Liver (tissue), 9 donors: ENCODE results near the gene EML4. TPM values are rescaled to one million over a fixed set of nuclear protein-coding genes. Genes with fewer than 3 reads are reported as not detected.

Experiments used
- DNase-seq: peaks from one replicate; pipeline ENCODE4 v3.0.0-alpha.2; 2017; ENCODE audit warnings: low spot score
- H3K27ac ChIP-seq, 2 donors: one replicate each; pipeline ENCODE4 v1.7.0; 2013; ENCODE audit warnings: inconsistent platforms in 2 of 2, low read length in 2 of 2, control low read depth in 1 of 2, low read depth in 1 of 2, mild to moderate bottlenecking in 1 of 2
- H3K27me3 ChIP-seq, 4 donors: one replicate each; pipeline versions ENCODE4 v1.6.1 to v1.7.0; 2013; ENCODE audit warnings: low read length in 3 of 4, inconsistent platforms in 1 of 4, mild to moderate bottlenecking in 1 of 4, moderate library complexity in 1 of 4; ENCODE audit not compliant: control insufficient read depth in 4 of 4, insufficient read depth in 4 of 4
- H3K36me3 ChIP-seq, 4 donors: one replicate each; pipeline versions ENCODE4 v1.6.1 to v1.7.0; 2013; ENCODE audit warnings: low read length in 3 of 4, mild to moderate bottlenecking in 3 of 4, low read depth in 1 of 4, moderate library complexity in 1 of 4; ENCODE audit not compliant: control insufficient read depth in 4 of 4, insufficient read depth in 3 of 4
- H3K4me1 ChIP-seq, 4 donors: one replicate each; pipeline versions ENCODE4 v1.6.1 to v1.7.0; 2013; ENCODE audit warnings: low read length in 3 of 4, mild to moderate bottlenecking in 3 of 4, moderate library complexity in 1 of 4; ENCODE audit not compliant: control insufficient read depth in 4 of 4, insufficient read depth in 4 of 4
- H3K4me3 ChIP-seq, 3 donors: one replicate each; pipeline versions ENCODE4 v1.6.1 to v1.7.0; 2013; ENCODE audit warnings: low read length in 3 of 3, control low read depth in 1 of 3, low read depth in 1 of 3, mild to moderate bottlenecking in 1 of 3
- H3K9ac ChIP-seq, 2 donors: one replicate each; pipeline ENCODE4 v1.7.0; 2013; ENCODE audit warnings: low read length in 2 of 2, mild to moderate bottlenecking in 2 of 2, moderate library complexity in 2 of 2, control low read depth in 1 of 2, low read depth in 1 of 2
- H3K9me3 ChIP-seq, 4 donors: one replicate each; pipeline versions ENCODE4 v1.6.1 to v1.7.0; 2013; ENCODE audit warnings: low read length in 3 of 4; ENCODE audit not compliant: control insufficient read depth in 4 of 4
- ATF3 ChIP-seq: IDR thresholded peaks from 2 replicates; pipeline ENCODE4 v1.6.1; 2016; ENCODE audit warnings: antibody characterized with exemption
- EGR1 ChIP-seq, 2 donors: IDR thresholded peaks; 2 replicates each; pipeline ENCODE4 v1.6.1; 2016 to 2018; ENCODE audit warnings: antibody characterized with exemption in 2 of 2, low read depth in 2 of 2
- FOXA1 ChIP-seq: IDR thresholded peaks from 2 replicates; pipeline ENCODE4 v1.6.1; 2016; ENCODE audit warnings: antibody characterized with exemption
- FOXA2 ChIP-seq: IDR thresholded peaks from 2 replicates; pipeline ENCODE4 v1.6.1; 2016; ENCODE audit warnings: antibody characterized with exemption
- GABPA ChIP-seq, 2 donors: IDR thresholded peaks in 1 of 2; conservative IDR thresholded peaks in 1 of 2; 2 replicates each; pipeline ENCODE4 v1.6.1; 2016; ENCODE audit warnings: antibody characterized with exemption in 2 of 2, mild to moderate bottlenecking in 1 of 2, moderate library complexity in 1 of 2
- HNF4A ChIP-seq, 2 donors: conservative IDR thresholded peaks; 2 replicates each; pipeline ENCODE4 v1.6.1; 2016; ENCODE audit warnings: antibody characterized with exemption in 2 of 2, mild to moderate bottlenecking in 2 of 2
- HNF4G ChIP-seq: IDR thresholded peaks from 2 replicates; pipeline ENCODE4 v1.6.1; 2016; ENCODE audit warnings: antibody characterized with exemption
- JUND ChIP-seq, 2 donors: IDR thresholded peaks; 2 replicates each; pipeline ENCODE4 v1.6.1; 2016; ENCODE audit warnings: antibody characterized with exemption in 2 of 2
- MAX ChIP-seq: IDR thresholded peaks from 2 replicates; pipeline ENCODE4 v1.6.1; 2016; ENCODE audit warnings: antibody characterized with exemption
- NR2F2 ChIP-seq: IDR thresholded peaks from 2 replicates; pipeline ENCODE4 v1.6.1; 2016; ENCODE audit warnings: antibody characterized with exemption
- RAD21 ChIP-seq, 2 donors: IDR thresholded peaks; 2 replicates each; pipeline ENCODE4 v1.6.1; 2016; ENCODE audit warnings: antibody characterized with exemption in 2 of 2, mild to moderate bottlenecking in 2 of 2
- REST ChIP-seq: IDR thresholded peaks from 2 replicates; pipeline ENCODE4 v1.6.1; 2016; ENCODE audit warnings: antibody characterized with exemption, mild to moderate bottlenecking
- RXRA ChIP-seq, 2 donors: IDR thresholded peaks; 2 replicates each; pipeline ENCODE4 v1.6.1; 2017 to 2018; ENCODE audit warnings: antibody characterized with exemption in 2 of 2, mild to moderate bottlenecking in 1 of 2
- SP1 ChIP-seq: IDR thresholded peaks from 2 replicates; pipeline ENCODE4 v1.6.1; 2018; ENCODE audit warnings: antibody characterized with exemption, mild to moderate bottlenecking
- TAF1 ChIP-seq: conservative IDR thresholded peaks from 2 replicates; pipeline ENCODE4 v1.6.1; 2016; ENCODE audit warnings: antibody characterized with exemption, mild to moderate bottlenecking
- YY1 ChIP-seq: IDR thresholded peaks from 2 replicates; pipeline ENCODE4 v1.6.1; 2016; ENCODE audit warnings: antibody characterized with exemption, mild to moderate bottlenecking
- ZBTB33 ChIP-seq: IDR thresholded peaks from 2 replicates; pipeline ENCODE4 v1.6.1; 2016; ENCODE audit warnings: antibody characterized with exemption
- WGBS: extraction: QIAGEN DNeasy Blood & Tissue Kit; methylation state at CpG from one replicate; pipeline ENCODE4 v1.1.7; 2013; 5-methylcytosine and 5-hydroxymethylcytosine counted together
- polyA plus RNA-seq, 2 donors: library from polyadenylated mRNA; stranded (reverse) in 1 of 2; unstranded in 1 of 2; fragments of 200-250 nt in 1 of 2; fragments of >200 nt in 1 of 2; fragmentation: Nextera tagmentation in 1 of 2; extraction: Ambion mirVana in 1 of 2; gene quantifications; one replicate each; pipeline versions ENCODE4 v1.2.1 to v1.2.3, GENCODE V29; 2013 to 2015
- total RNA-seq, 2 donors: library from RNA; depleted of rRNA; stranded (reverse); fragments of >200 nt; gene quantifications; one replicate each; pipeline ENCODE4 v1.2.3, GENCODE V29; 2014
- TF ChIP-seq, protein P1 (sequence below): fragments of 150-350 bp; IDR thresholded peaks from 2 replicates; pipeline ENCODE4 v1.5.1; 2017; ENCODE audit warnings: improper control_type of control experiment, low read depth, low read length; ENCODE audit not compliant: missing input control
- donor health status: healthy.
- donor health status: healthy.
- donor health status: healthy.
- donor health status: healthy.
- donor health status: healthy.

The EML4 gene
- total and polyA plus RNA-seq, 4 donors, result 12.8 to 49.6 (median 34.8) TPM

DNA sequence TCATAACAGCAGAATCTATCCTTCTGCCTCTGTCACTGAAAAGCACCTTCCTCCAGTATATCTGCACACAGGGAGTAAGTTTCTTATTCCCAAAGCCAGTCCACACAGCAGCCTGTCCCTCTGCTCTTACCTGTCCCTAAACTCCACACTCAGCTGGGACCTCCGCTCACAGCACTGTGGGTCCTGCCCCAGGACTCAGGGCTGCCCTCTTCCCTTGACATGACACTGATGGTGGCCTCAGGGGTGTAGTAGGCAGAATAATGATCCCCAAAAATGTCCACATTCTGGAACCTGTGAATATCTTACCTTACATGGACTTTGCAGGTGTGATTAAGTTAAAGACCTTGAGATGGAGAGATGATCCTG is 39.7 kb upstream of the EML4 start:
- H3K27me3 ChIP-seq, result no peaks in the 10 kb centered on the region
- 98% methylated on average over 1 of the region's 1 CpG for WGBS
- DNase-seq, result no peak
- no peak overlapping the region for H3K4me3 ChIP-seq
- H3K4me1 ChIP-seq, result peaks cover 0 to 17% (median 4%) of the 10 kb centered on the region in 4 donors
- no peaks in the 10 kb centered on the region for H3K9me3 ChIP-seq
- no peak overlapping the region for H3K27ac ChIP-seq
- H3K36me3 ChIP-seq, result no peaks in the 10 kb centered on the region
- H3K9ac ChIP-seq, result no peak overlapping the region
- no peak for TF ChIP-seq TAF1
- no peak for TF ChIP-seq SP1
- TF ChIP-seq, protein P1, sequence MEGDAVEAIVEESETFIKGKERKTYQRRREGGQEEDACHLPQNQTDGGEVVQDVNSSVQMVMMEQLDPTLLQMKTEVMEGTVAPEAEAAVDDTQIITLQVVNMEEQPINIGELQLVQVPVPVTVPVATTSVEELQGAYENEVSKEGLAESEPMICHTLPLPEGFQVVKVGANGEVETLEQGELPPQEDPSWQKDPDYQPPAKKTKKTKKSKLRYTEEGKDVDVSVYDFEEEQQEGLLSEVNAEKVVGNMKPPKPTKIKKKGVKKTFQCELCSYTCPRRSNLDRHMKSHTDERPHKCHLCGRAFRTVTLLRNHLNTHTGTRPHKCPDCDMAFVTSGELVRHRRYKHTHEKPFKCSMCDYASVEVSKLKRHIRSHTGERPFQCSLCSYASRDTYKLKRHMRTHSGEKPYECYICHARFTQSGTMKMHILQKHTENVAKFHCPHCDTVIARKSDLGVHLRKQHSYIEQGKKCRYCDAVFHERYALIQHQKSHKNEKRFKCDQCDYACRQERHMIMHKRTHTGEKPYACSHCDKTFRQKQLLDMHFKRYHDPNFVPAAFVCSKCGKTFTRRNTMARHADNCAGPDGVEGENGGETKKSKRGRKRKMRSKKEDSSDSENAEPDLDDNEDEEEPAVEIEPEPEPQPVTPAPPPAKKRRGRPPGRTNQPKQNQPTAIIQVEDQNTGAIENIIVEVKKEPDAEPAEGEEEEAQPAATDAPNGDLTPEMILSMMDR, result no peak
- TF ChIP-seq JUND (IDR thresholded peaks at IDR 0.05), result no peak
- no peak for TF ChIP-seq FOXA1
- TF ChIP-seq REST, result no peak
- TF ChIP-seq YY1, result no peak
- TF ChIP-seq RXRA (IDR thresholded peaks at IDR 0.05), result no peak
- no peak for TF ChIP-seq ZBTB33
- no peak for TF ChIP-seq FOXA2
- no peak for TF ChIP-seq ATF3
- TF ChIP-seq HNF4A (conservative IDR thresholded peaks at IDR 0.05), result no peak
- TF ChIP-seq NR2F2, result no peak
- no peak for TF ChIP-seq EGR1 (IDR thresholded peaks at IDR 0.05; ENCODE audit: low read depth in 2 of 2)
- TF ChIP-seq MAX, result no peak
- TF ChIP-seq RAD21 (IDR thresholded peaks at IDR 0.05), result no peak

DNA sequence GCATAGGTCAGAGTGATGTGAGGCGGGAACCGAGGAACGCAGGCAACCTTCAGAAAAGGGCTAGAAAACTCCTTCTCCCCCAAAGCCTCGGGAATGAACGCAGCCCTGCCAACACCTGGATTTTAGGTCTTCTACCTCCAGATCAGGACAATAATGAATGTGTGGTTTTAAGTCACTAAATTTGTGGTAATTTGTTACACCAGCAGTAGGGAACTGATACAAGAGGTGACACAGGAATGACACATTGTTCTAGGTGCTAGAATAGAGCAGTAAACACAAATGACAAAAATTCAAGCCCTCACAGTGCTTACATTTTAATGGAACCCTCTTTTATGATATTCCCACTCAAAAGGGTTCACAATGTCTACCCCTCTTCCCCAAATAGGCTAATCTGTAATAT is 39.2 kb upstream of the EML4 start:
- H3K4me1 ChIP-seq, result peaks cover 0 to 17% (median 4%) of the 10 kb centered on the region in 4 donors
- H3K36me3 ChIP-seq, result no peaks in the 10 kb centered on the region
- H3K27me3 ChIP-seq, result no peaks in the 10 kb centered on the region
- 98% methylated on average over 5 of the region's 5 CpGs for WGBS
- no peak overlapping the region for H3K9ac ChIP-seq
- no peaks in the 10 kb centered on the region for H3K9me3 ChIP-seq
- no peak for DNase-seq
- H3K27ac ChIP-seq, result no peak overlapping the region
- no peak overlapping the region for H3K4me3 ChIP-seq
- TF ChIP-seq ATF3, result no peak
- no peak for TF ChIP-seq RAD21 (IDR thresholded peaks at IDR 0.05)
- no peak for TF ChIP-seq TAF1
- TF ChIP-seq SP1, result no peak
- TF ChIP-seq HNF4G, result no peak
- no peak for TF ChIP-seq RXRA (IDR thresholded peaks at IDR 0.05)
- TF ChIP-seq REST, result no peak
- no peak for TF ChIP-seq GABPA (IDR thresholded peaks at IDR 0.05 in 1 of 2, conservative IDR thresholded peaks at IDR 0.05 in 1 of 2)
- no peak for TF ChIP-seq HNF4A (conservative IDR thresholded peaks at IDR 0.05)
- no peak for TF ChIP-seq EGR1 (IDR thresholded peaks at IDR 0.05; ENCODE audit: low read depth in 2 of 2)
- no peak for TF ChIP-seq YY1
- no peak for TF ChIP-seq MAX
